K562 (cell line): Measurements from ENCODE around the gene PAN3. TPM values are rescaled to one million over a fixed set of nuclear protein-coding genes. Genes with fewer than 3 reads are reported as not detected.

Experiments
- FOXK2 ChIP-seq, 2 experiments: fragments of 450-650 bp; IDR thresholded peaks in 1 of 2; conservative IDR thresholded peaks in 1 of 2; 2 replicates each; pipeline ENCODE4 v1.6.1; 2016; ENCODE audit warnings: low read depth in 2 of 2, mild to moderate bottlenecking in 1 of 2
- PHTF2 ChIP-seq: fragments of 250-450 bp; sonication (Bioruptor Pico); IDR thresholded peaks from 2 replicates; pipeline ENCODE4 v1.5.0; 2021; ENCODE audit warnings: mild to moderate bottlenecking
- SREBF2 ChIP-seq: sonication (generic); formaldehyde crosslinking; IDR thresholded peaks from 2 replicates; pipeline ENCODE4 v1.4.0; 2020; ENCODE audit warnings: mild to moderate bottlenecking, missing genetic modification reagents
- ZNF407 ChIP-seq: fragments of 450-650 bp; IDR thresholded peaks from 2 replicates; pipeline ENCODE4 v1.6.1; 2016; ENCODE audit warnings: low read depth
- polyA plus RNA-seq, 8 experiments: library from polyadenylated mRNA; depleted of rRNA in 4 of 8; stranded (reverse) in 5 of 8; unstranded in 3 of 8; fragments of >200 nt; fragmentation: Nextera tagmentation in 2 of 8; fragmentation: Illumina TruSeq in 1 of 8; extraction: Ambion mirVana in 2 of 8; extraction: Trizol in 1 of 8; gene quantifications; 2 replicates each; pipeline versions ENCODE4 v1.2.1 to v1.2.3, GENCODE V29; 2011 to 2014; ENCODE audit warnings: inconsistent platforms in 1 of 8, missing spikeins in 1 of 8
- total RNA-seq, 7 experiments: library from RNA; depleted of rRNA in 6 of 7; stranded (reverse); fragments of >200 nt in 6 of 7; fragmentation: Illumina TruSeq in 2 of 7; extraction: Trizol in 2 of 7; gene quantifications; 2 replicates each; pipeline versions ENCODE4 v1.2.1 to v1.2.3, GENCODE V29; 2011 to 2021; ENCODE audit warnings: low replicate concordance in 1 of 7

PAN3 gene
- total and polyA plus RNA-seq, 9 of the 15 experiments (the other 6 are each of a cell fraction or from before 2014, with no cell fraction given), result 7.2 to 19.9 (median 11.6) TPM

DNA sequence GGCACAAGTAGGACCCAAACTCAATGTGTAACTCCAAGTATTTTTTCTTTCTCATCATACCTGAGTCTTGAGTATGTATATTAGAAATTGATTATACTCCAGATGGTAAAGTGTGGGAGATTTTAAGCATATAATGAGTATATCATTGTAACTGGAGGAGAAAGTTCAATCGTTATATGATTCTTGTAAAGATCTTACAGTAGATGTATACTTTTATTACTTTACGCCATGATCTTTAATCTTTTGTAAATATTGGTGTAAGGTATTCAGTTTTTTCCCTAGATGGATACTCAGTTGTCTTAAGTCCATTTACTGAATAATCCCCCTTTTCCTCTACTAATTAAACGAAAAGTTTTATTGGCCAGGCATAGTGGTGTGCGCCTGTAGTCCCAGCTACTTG is 25.2 kb downstream of the PAN3 start (continued):
- TF ChIP-seq FOXK2 (conservative IDR thresholded peaks at IDR 0.05 in 1 of 2, IDR thresholded peaks at IDR 0.05 in 1 of 2; ENCODE audit: low read depth in 2 of 2) (no peak), ZNF407 (no peak), PHTF2 (CRISPR knock-in tag) (no peak), SREBF2 (CRISPR knock-in tag) (no peak)
